Measurements from ENCODE around the gene ISOC2. TPM values are rescaled to one million over a fixed set of nuclear protein-coding genes. Genes with fewer than 3 reads are reported as not detected.

ISOC2 gene
- total and polyA plus RNA-seq, 2 donors (not counting 3 experiments of a cell fraction or from before 2014, with no cell fraction given) = 49.3 to 68.7 TPM

- dilution Hi-C loops (cut with MboI; ENCODE audit: extremely low pct_ligation_motif_present, low sequenced_read_pairs) = no loop called here
- Histone ChIP-seq H3K79me2 (ENCODE audit: control insufficient read depth, insufficient read depth, low read length) (peaks cover 2% of the 10 kb centered on the region), H4K20me1 (replicated peaks; ENCODE audit: control insufficient read depth, extremely low read depth, insufficient read depth, low read length) (no peaks in the 10 kb centered on the region), H2AFZ (ENCODE audit: low read depth, low read length) (no peak overlapping the region), H3K4me1 (ENCODE audit: control insufficient read depth, extremely low read depth, insufficient read depth, low read length) (peaks cover 30% of the 10 kb centered on the region), H3K36me3 (ENCODE audit: control insufficient read depth in 2 of 2, extremely low read depth in 1 of 2, insufficient read depth in 2 of 2, low read length in 2 of 2) (no peaks in the 10 kb centered on the region), H3K27me3 (ENCODE audit: control insufficient read depth in 2 of 2, insufficient read depth in 2 of 2, low read length in 2 of 2) (no peaks in the 10 kb centered on the region), H3K4me2 (ENCODE audit: insufficient read depth, low read length) (no peak overlapping the region), H3K27ac (ENCODE audit: insufficient read depth, low read depth, low read length) (no peak overlapping the region), H3K9me3 (replicated peaks; ENCODE audit: control insufficient read depth, insufficient read depth, low read length) (no peaks in the 10 kb centered on the region), H3K9ac (replicated peaks; ENCODE audit: extremely low read depth, insufficient read depth, low read length) (no peak overlapping the region), H3K9me1 (replicated peaks; ENCODE audit: control insufficient read depth, extremely low read depth, insufficient read depth, low read length) (no peaks in the 10 kb centered on the region), H3K4me3 (replicated peaks in 1 of 3; ENCODE audit: insufficient read depth in 1 of 3, low read depth in 1 of 3, low read length in 3 of 3) (no peak overlapping the region)
- intact Hi-C loops (cut with micrococcal nuclease) = no loop called here
- FAIRE-seq (no peak), DNase-seq (ENCODE audit: low read depth, low spot score) (no peak)
- TF ChIP-seq MAX (IDR thresholded peaks at IDR 0.05; ENCODE audit: insufficient read depth, insufficient read length) = no peak
- TF ChIP-seq JUN (IDR thresholded peaks at IDR 0.05; ENCODE audit: borderline replicate concordance, insufficient read depth, insufficient read length, low read depth) = no peak
- no peak for TF ChIP-seq POLR2AphosphoS5 (IDR thresholded peaks at IDR 0.05; ENCODE audit: insufficient read depth, low read depth, low read length)
- no peak for TF ChIP-seq GATA2 (IDR thresholded peaks at IDR 0.05; ENCODE audit: insufficient read depth, insufficient read length, low read depth, low read length)
- TF ChIP-seq CTCF (IDR thresholded peaks at IDR 0.05; ENCODE audit: extremely low read depth in 1 of 2, insufficient read depth in 1 of 2, low read depth in 1 of 2, low read length in 2 of 2) = no peak
- no peak for TF ChIP-seq FOS (IDR thresholded peaks at IDR 0.05; ENCODE audit: borderline replicate concordance, insufficient read depth, low read length)
- TF ChIP-seq MYC (IDR thresholded peaks at IDR 0.05; ENCODE audit: low read depth, low read length) = no peak
- no peak for TF ChIP-seq POLR2A (IDR thresholded peaks at IDR 0.05; ENCODE audit: low read depth, low read length)
- no peak for TF ChIP-seq EZH2 (IDR thresholded peaks at IDR 0.05; ENCODE audit: borderline replicate concordance, low read depth, low read length, severe bottlenecking)
- CTCF ChIA-PET = interaction anchor here (0.7 to 6.1 kb wide), 3 partner anchors 14 to 22 kb away, joined by 3 to 91 read pairs (median 3); no protein-coding TSS in a partner anchor
- POLR2A ChIA-PET = no interaction called here
- BruUV-seq (replicated peaks) = no TSS peak
Observed at GRCh38 chr19:55489711-55490477, 28.5 kb upstream of the ISOC2 start.
